Transverse colon (tissue), 3 donors: Measurements from ENCODE around the gene ZNF189.

Source experiments
- EP300 ChIP-seq: sonication (generic); formaldehyde crosslinking; IDR thresholded peaks from one replicate; pipeline ENCODE4 v1.6.1; 2017; ENCODE audit warnings: antibody characterized with exemption, low read depth
- TF ChIP-seq, protein P1 (sequence below), 5 experiments: fragments of 200-600 bp in 3 of 5; fragments of 450-650 bp in 2 of 5; sonication (generic) in 3 of 5; IDR thresholded peaks; 1 replicate in 2 of 5; 2 replicates in 3 of 5; pipeline ENCODE4 v1.5.1; 2016 to 2017; ENCODE audit warnings: antibody characterized with exemption in 5 of 5, inconsistent platforms in 3 of 5, mild to moderate bottlenecking in 2 of 5, moderate library complexity in 1 of 5

DNA sequence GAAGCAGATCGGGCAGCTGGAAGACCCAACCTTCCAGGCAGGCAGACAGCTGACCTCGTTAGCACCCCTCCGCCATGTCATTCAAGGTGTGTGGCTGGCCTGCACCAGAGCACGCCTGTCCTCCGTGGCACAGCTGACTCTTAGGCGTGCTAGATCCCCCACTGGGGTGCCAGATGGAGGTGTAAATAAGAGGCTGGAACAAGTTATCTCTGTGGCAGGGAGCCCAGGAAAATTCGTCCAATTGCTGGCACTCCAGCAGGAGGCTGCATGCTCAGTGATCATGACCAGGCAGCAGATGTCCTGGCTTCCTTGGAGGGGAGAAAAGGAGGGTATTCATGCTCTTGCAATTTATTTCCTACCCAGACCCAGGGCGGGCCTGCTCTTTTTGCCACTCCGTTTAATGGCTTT is 44.7 kb downstream of the ZNF189 start:
- no peak for TF ChIP-seq EP300
- TF ChIP-seq, protein P1, sequence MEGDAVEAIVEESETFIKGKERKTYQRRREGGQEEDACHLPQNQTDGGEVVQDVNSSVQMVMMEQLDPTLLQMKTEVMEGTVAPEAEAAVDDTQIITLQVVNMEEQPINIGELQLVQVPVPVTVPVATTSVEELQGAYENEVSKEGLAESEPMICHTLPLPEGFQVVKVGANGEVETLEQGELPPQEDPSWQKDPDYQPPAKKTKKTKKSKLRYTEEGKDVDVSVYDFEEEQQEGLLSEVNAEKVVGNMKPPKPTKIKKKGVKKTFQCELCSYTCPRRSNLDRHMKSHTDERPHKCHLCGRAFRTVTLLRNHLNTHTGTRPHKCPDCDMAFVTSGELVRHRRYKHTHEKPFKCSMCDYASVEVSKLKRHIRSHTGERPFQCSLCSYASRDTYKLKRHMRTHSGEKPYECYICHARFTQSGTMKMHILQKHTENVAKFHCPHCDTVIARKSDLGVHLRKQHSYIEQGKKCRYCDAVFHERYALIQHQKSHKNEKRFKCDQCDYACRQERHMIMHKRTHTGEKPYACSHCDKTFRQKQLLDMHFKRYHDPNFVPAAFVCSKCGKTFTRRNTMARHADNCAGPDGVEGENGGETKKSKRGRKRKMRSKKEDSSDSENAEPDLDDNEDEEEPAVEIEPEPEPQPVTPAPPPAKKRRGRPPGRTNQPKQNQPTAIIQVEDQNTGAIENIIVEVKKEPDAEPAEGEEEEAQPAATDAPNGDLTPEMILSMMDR (IDR thresholded peaks at IDR 0.05): no peak
